GM18517 (cell line): Measurements from ENCODE around the gene MSANTD1.

ENCODE experiments used
- ATAC-seq: cut with Tn5 transposase; IDR thresholded peaks from one replicate; pipeline ENCODE4 v1.9.1; 2021; ENCODE audit warnings: mild to moderate bottlenecking, moderate library complexity; ENCODE audit not compliant: unreplicated experiment

MSANTD1 gene

DNA sequence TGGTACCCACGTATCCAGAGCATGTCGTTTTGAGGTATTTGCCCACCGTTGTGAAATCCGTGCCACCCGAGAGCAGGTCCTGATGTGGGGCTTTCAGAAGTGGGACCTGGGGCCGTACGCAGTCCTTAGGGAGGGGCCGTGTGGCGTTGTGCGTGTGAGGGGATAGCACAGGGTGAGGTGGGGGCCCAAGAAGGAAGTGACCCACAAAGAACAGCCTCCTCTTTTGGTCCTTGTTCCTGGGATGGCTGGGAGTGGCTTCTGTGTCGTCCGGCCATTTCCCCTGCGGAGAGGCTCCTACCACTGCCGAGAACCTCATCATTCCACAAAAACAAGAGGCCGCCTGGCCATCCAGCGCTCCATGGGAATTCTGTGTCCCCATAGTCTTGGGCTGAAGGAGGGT, 17.0 kb upstream of the MSANTD1 start:
- ATAC-seq: no peak

DNA sequence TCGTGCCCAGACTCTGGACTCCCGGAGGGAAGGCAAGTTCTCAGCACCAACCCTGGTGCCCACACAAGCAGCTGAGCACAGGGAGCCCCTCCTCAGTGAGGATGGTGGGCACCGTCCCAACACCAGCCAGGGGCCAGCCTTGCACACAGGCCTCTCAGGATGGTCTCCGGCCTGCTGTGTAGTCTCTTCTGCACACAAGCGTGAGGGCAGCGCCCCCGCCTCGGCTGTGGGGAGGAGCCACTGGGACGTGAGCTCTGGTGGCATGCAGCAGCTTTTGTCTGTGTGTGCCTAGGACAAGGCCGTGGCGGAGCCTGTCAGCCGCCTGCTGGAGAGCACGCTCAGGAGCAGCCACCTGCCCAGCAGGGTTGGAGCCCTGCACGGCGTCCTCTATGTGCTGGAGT, 16.1 kb upstream of the MSANTD1 start:
- ATAC-seq: no peak

DNA sequence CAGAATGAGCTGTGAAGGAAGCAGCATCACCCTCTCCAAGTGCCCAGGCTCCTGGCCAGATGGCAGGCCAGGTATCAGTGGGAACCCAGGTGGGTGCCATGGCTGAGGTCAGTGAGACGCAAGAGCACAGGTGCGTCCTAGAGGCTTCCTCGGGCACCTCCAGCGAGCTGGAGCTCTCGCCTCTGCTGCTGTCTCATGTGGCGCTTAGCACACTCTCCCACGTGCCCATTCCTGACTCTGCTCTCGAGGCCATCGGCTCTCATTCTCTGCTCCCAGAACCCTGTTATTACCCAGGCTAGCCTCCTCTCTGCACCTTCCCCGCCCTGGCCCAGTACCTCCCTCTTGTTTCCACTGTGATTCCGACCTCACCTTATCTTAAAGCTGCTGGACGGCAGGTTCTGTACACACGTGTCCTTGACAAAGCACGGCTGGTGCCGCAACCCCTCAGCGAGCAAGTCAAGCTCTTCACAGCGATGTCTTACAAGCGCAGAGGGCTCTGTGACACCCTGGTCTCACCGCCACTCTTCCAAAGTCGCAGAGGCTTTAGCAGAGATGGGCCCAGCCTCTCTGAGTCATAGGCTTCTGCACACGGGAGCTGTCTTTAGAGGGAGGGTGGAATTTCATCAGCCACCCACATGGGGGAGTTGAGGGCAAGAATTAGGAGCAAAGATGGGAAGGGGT, 15.4 kb upstream of the MSANTD1 start:
- ATAC-seq: no peak

DNA sequence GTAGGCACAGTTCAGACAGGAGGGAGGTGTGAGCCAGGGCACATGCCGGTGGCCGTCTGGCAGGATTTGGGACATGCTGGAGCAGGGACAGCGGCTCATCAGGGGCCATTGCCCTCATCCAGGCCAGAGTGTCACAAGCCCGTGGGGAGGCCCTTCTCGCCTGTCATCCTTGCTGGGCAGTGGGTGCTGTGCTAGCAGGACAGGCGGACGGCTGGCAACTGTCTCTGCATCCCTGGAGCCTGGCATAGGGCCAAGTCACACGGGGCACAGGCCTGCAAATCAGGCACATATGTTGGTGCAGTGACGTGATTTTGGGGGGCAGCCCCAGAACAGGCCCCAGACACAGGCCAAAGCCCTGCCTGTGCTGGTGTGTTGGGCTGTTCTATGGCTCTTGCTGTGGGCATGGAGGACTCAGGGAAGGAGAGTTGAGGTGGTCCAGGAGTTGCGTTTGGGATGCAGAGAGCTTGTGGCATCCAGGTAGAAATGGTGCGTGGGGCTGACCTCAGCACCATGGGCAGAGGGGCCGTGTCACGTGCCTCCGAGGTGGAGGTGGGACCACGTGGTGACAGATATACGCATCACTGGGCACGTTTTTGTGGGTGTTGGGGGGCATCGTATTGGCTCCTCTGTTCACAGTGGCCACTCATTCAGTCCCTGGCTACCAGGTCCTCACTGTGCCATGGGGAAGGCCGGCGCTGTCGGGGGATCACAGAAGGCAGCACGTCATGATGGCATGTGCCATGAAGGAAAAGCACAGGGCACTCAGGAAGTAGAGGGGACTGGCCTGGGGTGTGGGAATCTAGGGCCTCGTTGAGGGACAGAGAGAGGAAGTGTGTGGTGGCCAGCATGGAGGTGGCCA, 14.6 kb upstream of the MSANTD1 start:
- ATAC-seq: no peak

DNA sequence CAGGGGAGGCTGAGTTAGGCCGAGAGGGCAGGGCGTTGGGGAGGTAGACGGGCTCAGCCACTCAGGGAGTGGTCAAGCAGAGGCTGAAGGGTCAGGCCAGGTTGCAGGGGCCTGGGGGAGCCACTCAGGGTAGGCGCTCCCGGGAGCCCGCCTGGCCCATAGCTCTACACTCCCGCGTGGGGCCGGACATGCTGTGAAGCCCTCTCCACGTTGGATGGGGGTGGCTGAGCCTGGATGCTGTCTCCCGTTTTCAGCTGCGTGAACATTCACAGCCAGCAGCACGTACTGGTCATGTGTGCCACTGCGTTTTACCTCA, 14.0 kb upstream of the MSANTD1 start:
- ATAC-seq: no peak

DNA sequence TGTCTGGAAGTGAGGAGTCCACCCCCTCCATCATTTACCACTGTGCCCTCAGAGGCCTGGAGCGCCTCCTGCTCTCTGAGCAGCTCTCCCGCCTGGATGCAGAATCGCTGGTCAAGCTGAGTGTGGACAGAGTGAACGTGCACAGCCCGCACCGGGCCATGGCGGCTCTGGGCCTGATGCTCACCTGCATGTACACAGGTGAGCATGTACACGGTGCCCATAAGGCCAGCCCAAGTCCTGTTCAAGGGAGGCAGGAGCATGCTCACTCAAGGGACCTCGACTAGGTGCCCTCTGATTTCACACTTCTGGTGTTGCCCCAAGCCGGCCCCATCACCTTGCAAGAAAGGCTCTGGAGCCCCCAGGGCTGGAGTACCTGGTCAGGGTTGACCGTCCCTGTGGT, 13.4 kb upstream of the MSANTD1 start:
- ATAC-seq: no peak

DNA sequence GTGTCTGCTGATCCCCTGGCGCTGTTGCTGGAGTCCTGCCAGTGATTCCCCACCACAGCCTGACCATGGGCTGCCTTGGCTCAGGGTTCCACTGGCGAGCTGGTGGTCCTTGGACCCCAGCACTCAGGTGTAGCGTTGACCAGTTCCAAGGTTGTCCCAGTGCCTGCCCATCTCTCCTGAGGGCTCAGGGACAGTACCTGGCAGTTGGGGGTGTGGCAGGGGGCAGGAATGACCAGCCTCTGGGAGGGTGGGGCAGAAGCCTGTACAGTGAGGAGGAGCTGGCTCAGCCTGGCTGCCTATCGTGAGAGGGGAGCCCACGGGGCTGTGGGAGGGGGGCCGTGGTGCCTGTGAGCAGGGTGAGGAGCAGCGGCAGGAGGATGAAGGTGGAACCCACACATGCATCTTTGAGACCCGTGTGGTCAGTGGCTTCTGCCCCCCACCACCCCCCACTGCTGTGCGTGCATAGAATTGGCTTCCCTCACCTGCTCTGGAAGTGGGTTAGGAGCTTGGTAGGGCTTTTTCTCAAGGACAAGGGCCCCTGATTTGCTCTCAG, 12.6 kb upstream of the MSANTD1 start:
- ATAC-seq: no peak

DNA sequence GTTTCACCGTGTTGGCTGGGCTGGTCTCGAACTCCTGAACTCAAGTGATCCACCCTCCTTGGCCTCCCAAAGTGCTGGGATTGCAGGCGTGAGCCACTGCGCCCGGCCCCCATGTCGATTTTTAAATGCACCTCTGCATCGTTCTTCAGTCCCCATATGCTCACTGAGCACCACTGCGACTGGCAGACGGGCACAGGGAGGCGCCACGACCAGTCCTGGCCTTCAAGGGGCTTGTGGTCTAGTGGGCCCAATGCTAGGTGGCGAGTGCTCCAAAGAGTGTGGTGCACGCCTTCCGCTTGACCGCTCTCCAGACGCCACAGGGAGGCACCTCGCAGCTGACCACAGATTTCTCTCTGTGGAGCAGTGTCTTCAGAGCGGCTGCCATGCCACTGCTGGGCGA, 11.7 kb upstream of the MSANTD1 start:
- no peak for ATAC-seq

DNA sequence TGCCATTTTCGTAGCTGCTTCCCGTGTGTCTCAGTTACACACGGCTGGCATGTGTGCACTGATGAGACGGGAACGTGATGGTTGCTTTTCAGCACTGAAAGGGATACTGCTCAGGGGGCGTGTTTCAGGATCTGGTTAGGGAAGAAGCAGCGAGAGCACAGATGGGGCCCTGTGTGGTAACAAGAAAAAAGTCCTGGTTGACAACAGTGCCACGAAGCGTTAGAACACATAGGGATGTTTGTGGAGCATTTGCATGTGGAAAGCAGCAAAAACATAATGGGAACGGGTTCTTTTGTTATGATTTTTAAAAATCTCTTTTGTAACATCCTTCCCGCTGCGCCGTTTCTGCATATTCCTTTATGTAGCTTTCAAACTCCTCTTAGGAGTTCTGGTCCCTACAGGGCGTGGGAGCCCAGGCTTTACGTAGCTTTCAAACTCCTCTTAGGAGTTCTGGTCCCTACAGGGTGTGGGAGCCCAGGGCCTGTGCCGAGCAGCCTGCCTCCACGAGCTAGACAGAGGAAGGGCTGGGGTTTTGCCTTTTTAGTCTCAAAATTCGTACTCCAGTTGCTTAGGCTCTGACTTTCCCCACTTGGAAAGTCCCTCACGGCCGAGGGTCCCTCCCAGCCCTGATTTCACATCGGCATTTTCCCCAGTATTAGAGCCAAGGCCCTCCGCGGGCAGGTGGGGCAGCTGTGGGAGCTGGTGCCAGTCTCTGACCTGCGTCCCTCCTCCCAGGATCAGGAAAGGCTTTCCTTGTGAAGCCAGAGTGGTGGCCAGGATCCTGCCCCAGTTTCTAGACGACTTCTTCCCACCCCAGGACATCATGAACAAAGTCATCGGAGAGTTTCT, 11.0 kb upstream of the MSANTD1 start:
- ATAC-seq: no peak

DNA sequence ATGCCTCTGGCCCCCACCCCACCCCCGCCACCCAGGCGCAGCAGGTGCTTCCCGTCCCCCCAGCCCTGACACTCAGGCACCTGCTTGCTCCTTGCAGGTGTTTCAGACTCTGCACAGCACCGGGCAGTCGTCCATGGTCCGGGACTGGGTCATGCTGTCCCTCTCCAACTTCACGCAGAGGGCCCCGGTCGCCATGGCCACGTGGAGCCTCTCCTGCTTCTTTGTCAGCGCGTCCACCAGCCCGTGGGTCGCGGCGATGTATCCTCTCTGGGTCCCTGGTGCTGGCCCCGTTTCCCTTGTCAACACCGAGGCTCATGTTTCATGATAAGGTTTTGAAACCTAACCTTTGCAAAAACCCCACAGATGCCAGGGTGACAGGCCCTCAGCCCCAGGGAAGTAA, 10.2 kb upstream of the MSANTD1 start:
- no peak for ATAC-seq

DNA sequence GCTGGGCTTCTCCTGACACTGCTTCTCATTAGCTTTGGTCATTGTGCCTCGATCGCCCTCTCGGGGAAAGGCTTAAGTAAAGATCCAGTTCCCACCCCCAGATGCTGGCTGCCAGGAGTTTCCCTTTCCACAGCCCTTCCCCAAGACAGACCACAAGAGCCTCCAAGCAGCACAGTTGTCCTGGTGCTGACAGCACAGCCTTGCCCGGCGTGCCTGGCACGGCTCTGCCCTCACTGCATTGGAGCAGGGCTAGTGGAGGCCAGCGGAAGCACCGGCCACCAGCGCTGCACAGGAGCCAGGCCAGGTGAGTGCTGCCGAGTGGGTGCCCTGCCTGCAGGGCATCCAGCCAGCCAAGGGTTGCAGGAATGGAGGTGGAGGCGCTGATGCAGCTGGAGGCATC, 9.7 kb upstream of the MSANTD1 start:
- no peak for ATAC-seq

DNA sequence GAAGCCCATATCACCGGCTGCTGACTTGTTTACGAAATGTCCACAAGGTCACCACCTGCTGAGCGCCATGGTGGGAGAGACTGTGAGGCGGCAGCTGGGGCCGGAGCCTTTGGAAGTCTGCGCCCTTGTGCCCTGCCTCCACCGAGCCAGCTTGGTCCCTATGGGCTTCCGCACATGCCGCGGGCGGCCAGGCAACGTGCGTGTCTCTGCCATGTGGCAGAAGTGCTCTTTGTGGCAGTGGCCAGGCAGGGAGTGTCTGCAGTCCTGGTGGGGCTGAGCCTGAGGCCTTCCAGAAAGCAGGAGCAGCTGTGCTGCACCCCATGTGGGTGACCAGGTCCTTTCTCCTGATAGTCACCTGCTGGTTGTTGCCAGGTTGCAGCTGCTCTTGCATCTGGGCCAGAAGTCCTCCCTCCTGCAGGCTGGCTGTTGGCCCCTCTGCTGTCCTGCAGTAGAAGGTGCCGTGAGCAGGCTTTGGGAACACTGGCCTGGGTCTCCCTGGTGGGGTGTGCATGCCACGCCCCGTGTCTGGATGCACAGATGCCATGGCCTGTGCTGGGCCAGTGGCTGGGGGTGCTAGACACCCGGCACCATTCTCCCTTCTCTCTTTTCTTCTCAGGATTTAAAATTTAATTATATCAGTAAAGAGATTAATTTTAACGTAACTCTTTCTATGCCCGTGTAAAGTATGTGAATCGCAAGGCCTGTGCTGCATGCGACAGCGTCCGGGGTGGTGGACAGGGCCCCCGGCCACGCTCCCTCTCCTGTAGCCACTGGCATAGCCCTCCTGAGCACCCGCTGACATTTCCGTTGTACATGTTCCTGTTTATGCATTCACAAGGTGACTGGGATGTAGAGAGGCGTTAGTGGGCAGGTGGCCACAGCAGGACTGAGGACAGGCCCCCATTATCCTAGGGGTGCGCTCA, 8.7 kb upstream of the MSANTD1 start:
- no peak for ATAC-seq

DNA sequence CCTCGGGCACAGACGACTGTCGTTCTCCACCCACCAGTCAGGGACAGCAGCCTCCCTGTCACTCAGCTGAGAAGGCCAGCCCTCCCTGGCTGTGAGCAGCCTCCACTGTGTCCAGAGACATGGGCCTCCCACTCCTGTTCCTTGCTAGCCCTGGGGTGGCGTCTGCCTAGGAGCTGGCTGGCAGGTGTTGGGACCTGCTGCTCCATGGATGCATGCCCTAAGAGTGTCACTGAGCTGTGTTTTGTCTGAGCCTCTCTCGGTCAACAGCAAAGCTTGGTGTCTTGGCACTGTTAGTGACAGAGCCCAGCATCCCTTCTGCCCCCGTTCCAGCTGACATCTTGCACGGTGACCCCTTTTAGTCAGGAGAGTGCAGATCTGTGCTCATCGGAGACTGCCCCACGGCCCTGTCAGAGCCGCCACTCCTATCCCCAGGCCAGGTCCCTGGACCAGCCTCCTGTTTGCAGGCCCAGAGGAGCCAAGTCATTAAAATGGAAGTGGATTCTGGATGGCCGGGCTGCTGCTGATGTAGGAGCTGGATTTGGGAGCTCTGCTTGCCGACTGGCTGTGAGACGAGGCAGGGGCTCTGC, 7.9 kb upstream of the MSANTD1 start:
- no peak for ATAC-seq

DNA sequence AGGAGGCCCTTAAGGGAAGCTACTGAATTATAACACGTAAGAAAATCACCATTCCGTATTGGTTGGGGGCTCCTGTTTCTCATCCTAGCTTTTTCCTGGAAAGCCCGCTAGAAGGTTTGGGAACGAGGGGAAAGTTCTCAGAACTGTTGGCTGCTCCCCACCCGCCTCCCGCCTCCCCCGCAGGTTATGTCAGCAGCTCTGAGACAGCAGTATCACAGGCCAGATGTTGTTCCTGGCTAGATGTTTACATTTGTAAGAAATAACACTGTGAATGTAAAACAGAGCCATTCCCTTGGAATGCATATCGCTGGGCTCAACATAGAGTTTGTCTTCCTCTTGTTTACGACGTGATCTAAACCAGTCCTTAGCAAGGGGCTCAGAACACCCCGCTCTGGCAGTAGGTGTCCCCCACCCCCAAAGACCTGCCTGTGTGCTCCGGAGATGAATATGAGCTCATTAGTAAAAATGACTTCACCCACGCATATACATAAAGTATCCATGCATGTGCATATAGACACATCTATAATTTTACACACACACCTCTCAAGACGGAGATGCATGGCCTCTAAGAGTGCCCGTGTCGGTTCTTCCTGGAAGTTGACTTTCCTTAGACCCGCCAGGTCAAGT, 6.9 kb upstream of the MSANTD1 start:
- ATAC-seq: no peak

DNA sequence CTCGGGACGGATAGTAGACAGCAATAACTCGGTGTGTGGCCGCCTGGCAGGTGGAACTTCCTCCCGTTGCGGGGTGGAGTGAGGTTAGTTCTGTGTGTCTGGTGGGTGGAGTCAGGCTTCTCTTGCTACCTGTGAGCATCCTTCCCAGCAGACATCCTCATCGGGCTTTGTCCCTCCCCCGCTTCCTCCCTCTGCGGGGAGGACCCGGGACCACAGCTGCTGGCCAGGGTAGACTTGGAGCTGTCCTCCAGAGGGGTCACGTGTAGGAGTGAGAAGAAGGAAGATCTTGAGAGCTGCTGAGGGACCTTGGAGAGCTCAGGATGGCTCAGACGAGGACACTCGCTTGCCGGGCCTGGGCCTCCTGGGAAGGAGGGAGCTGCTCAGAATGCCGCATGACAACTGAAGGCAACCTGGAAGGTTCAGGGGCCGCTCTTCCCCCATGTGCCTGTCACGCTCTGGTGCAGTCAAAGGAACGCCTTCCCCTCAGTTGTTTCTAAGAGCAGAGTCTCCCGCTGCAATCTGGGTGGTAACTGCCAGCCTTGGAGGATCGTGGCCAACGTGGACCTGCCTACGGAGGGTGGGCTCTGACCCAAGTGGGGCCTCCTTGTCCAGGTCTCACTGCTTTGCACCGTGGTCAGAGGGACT, 5.7 kb upstream of the MSANTD1 start:
- no peak for ATAC-seq

DNA sequence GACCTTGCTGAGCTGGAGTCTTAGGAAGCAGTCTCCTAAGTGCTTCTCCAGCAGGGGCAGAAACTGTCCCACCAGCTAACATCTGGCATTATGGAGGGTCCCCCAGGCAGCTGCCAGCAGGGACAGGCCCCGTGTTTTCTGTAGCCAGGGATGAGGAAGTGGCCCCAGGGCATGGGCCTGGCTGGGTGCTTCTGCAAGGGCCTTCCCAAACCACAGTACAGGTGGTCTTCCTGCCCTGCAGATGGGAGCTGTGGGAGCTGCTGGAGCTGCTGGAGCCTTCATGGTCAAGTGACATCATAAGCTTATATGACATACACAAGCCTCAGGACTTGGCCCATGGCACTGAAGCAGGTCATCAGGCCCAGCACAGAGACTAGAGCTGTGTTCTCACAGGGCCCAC, 5.0 kb upstream of the MSANTD1 start:
- no peak for ATAC-seq

DNA sequence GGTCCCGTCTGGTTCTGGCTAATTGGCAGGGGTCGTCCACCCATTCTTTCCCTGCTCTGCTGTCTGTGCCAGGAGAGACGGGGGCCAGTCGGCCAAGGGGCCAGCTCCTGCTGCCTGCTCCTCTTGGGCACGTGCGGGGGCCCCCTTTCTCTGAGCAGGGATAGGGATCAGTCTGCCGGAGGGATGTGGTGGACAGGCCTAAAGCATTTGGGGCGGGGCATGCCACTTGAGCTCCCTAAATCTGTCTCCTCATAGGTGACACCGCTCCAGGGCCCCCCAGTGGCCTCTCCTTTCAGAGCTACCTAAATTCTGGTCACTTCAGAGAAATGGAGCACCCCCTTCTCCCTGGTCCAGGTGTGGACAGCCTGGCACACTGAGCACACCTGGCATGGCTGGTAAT, 4.2 kb upstream of the MSANTD1 start:
- ATAC-seq: no peak

DNA sequence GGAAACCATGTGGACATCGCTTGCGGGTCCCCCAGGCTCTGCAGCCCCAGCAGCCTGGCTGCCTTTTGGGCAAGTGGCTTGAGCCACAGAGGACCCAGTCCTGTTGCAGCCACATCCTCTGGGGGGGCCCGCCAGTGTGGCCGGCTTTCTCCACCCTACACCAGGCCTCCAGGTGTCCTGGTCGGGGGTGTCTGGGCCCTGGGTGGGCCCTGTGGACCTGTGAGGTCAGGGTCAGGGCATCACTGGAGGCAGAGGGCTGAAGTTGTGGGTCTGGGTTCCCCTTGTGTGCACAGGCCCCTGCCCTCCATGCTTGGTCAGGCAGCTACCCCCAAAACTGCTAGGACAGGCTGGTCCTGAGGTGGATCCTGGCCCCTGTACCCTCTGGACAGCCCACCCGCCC, 3.3 kb upstream of the MSANTD1 start:
- no peak for ATAC-seq
